Right renal pelvis (tissue), 4 donors: ENCODE measurements around the gene NOM1. TPM values are rescaled to one million over a fixed set of nuclear protein-coding genes. Genes with fewer than 3 reads are reported as not detected.

ENCODE experiments used
- DNase-seq, 4 donors: peaks; one replicate each; pipeline ENCODE4 v3.0.0-alpha.2; 2013; ENCODE audit warnings: low read depth in 4 of 4, low spot score in 3 of 4, missing footprints in 1 of 4
- polyA plus RNA-seq, 4 donors: library from polyadenylated mRNA; unstranded; fragments of 120-200 nt; gene quantifications; one replicate each; pipeline ENCODE4 v1.2.1, GENCODE V29; 2013; ENCODE audit not compliant: insufficient read length in 4 of 4

The NOM1 gene
- polyA plus RNA-seq, 4 donors: 14.8 to 19.8 (median 17.1) TPM

DNA sequence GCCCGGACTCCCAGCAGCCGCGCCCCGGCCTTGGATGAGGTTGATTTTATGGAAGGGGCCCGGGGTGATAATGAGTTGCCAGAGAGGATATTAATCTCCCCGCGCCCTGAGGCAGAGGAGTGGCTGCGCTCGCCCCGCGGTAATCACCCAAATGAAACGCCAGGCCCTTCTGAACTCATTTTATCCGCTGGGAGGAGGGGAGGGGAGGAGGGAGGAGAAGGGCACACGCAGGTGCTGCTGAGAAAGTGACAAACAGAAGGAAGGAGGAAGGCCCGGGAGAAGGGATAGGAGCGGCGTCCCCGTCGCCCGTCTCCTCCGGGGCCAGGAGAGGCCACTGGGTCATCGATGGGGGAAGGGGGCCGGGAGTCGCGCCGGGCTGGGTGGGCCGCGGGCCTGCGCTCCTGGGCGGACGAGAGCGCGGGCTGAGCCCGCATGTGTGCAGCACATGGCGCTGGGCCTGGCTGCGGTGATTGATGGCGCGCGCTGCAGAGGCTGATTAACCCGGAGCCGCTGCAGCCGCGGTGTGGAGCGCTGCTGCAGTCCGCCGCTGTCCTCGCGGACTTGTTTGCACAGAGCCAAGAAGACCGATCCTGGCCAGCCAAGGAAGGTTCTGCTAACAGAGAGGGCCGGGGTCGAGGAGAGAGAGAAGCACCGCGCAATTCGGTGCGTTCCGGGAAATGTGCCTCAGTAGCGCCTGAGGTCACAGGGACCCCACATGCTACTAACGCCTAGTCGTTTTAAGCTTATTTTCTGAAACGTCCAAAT, 54.4 kb downstream of the NOM1 start:
- DNase-seq: no peak

DNA sequence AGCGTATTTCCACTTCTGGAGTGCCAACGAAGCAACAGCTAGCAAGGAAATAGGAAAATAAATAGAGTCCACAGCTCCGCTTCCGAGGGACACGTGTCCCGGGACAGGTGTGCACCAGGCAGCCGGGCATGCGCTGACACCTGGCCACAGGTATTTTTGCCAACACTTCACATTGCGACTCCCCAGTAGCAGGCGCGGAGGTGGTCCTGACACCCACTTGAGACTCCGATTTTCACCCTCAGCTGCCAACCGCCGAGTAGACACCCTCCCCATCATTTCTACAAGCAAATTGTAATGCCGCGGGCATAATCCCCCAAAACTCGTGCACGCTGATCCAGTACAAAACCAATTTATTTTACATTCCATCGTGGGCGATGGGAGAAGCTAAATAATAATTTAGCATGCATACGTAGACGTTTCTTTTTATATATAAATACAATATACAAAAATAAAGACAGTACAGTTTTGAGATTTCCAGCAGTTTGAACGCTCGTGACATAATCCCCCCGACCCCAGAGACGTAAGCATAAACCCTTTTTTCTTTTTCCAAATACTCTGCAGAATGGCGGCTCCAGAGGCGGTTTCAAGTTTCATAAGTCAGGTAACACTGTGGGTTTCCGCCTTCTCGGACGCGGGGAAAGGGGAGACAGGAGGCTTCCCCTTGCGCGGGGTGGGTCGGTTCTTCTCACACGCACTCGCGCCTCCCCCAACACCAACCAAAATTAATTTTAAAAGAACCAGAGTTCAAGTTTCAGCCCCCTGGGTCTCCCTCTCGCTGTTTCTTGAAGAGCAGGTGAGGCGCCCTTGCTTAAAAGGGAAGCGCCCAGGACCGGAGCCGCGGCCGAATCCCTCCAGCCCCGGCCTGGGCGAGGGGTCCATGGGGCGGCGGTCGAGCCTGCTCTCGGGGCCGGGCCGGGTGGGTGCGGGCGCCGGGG, 55.3 kb downstream of the NOM1 start:
- DNase-seq: no peak

DNA sequence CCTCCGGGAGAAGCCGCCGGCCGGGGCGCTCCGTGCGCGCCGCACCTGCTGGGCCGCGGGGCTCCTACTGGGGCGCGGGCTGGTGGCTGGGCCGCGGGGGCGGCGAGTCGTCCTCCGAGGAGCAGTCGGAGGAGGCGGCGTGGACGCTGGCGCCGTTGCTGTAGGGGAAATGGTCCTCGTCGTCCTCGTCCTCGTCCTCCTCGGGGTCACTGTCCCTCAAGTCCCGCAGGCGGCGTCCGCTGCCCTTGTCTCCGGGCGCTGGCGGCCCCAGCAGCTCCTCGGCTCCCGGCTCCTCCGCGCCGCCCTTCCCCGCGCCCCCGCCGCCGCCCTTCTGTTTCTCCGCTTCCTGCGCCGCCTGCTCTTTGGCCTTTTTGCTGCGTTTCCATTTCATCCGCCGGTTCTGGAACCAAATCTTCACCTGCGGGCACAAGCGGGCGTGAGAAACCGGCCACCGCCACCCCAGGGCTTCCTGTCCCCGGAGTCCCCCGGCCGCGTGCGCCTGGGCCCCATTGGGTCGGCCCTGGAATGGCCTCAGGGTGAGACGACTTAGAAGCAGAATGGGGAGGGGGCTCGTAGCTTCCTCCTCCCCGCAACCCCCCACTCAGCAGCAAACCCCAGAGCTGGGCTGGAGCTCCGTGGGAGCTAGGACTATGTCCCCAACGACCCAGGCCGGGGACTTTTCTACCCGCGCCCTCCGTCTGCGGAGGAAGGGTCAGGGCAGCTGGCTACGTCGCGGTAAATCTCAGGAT, 56.1 kb downstream of the NOM1 start:
- DNase-seq: no peak

DNA sequence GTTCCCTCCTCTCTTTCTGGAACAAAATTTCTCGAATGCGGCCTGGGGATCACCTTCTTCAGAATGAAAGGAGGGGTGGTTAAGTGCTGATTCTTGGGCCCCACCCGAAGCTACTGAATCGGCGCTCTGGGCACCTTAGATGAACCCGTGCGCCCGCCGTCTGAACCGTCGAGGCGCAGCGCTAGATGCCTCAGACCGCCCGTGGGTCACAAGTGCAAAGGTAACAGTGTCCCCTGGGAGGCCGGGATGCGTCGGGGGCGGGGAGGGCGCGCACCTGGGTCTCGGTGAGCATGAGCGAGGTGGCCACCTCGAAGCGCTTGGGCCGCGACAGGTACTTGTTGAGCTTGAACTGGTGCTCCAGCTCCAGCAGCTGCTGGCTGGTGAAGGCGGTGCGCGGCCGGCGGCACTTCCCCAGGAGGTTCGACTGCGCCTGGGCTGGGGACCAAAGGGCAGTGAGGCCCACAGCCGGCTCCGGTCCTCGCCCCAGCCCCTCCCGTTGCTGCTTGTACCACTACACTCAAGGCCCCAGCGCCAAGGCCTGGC, 56.8 kb downstream of the NOM1 start:
- no peak for DNase-seq

DNA sequence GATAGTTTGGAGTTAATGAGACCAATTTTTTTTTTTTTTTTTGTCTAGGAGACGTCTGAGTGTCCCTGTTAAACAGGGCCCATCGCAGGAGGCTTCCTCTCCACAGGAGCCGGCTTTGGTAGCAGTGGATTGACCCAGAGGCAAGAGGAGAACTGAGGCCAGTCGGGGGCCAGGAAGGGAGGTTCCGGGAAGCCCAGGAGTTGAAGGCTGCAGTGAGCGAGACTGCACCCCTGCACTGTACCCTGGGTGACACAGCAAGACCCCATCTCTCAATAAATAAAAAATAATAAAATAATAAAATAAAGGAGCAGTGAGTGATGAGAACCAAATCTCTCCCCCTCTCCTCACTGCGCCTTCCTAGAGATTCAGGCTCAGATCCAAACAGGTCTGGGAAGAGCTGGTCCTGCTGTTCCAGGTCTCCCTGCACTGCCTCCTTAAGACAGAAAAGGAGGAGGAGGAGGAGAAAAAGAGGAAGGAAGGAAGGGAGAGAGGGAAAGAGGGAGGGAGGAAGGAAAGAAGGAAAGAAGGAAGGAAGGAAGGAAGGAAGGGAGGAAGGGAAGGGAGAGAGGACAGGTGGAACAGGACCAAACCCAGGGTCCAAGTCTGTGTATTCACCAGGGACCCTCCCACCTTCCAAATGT, 57.4 kb downstream of the NOM1 start:
- no peak for DNase-seq

DNA sequence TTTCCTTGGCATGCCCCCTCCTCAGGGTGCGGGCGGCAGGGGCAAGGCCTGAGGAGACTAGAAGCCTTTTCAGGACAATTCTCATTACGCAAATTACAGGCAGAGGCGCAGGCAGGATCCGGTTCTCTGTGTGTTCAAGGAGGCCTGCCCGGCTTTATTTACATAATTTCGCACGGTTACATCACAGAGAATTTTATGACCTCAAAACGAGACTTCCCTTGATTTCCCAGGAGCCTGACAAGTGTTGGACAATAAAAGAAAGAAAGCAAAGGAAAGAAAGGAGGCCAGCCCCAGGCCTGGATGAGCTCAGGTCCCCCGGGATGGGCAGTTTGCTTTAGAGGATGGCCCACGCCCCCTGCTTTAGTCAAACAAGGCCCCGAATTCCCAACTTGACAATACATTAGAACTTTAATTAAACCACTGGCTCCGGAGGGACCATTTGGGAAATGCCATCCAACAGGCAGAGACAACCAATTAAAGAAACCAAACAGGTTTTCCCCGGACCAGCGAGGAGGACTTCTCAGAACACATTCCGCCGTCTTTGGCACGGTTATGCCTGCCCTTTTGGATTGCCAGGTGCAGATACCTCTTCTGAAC, 58.1 kb downstream of the NOM1 start:
- DNase-seq: no peak

DNA sequence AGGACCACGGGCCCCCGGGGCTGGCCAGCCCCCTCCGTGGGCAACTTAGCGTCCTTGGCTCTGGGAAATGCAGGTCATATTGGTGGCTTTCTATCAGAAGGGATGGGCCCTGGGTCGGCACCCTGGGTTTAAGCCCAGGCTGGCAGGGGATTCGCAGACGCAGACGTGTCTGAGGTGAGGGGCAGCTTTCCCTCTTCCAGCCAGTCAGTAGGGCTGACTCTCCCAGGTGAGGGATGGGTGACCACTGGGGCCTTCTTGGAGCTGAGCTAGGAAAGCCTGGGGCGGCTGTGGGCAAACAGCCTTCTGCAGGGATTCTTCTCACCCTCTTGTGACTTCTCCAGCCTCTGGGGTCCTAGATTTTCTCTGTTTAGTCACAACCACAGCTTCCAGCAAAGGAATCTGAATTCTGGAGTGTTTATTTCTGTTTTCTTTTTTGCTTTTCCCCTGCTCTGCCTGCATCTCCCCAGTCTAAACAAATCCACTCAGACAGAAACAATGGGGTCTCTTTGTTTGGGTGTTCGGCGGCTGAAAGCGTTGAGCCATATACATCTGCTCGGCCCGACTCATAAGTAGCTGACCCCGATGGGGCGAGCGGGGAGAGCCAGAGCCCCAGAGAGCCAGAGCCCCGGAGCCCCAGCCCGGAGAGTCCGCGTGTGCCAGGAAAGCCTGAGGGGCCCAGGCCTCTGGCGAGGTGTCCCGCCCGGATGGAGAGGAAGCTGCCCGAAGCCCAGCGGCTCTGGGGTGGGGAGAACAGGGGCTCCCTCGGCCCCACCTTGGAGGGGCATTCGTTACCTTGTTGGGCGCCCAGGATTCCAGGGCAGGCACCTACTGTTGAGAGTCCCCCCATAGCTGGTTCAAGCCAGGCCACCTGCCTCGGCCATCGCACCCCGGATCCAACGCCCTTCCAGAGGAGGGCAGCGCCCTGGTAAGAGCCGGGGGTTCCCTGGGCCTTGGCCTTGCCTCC, 59.0 kb downstream of the NOM1 start:
- DNase-seq: no peak

DNA sequence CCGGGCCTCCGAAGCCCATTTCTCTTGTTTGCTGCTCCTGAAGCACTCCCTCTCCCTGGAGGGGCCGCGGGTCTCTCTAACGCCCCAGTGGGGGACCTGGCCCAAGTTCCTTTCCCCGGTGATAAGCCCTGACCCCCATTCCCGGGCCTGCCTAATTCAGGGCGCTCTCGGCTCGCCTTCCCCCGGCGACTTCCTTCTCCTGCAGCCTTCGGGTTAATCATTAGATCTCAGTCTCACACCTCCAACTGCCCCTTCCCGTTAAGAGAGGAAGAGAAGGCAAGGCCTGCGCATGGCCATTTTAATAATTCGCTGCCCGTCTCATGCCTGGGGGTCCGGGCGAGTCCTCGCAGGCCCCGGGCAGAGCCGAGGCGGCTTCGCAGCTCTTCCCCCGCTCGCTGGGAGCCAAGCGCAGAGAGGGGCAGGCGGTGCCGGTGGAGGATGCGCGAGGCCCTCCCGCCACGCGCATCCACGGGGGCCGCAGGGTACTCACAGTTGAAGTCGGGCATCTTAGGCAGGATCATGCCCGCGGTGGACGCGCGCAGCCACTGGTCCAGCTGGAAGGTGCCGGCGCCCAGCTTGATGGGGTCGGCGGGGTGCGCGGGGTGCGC, 59.8 kb downstream of the NOM1 start:
- no peak for DNase-seq

DNA sequence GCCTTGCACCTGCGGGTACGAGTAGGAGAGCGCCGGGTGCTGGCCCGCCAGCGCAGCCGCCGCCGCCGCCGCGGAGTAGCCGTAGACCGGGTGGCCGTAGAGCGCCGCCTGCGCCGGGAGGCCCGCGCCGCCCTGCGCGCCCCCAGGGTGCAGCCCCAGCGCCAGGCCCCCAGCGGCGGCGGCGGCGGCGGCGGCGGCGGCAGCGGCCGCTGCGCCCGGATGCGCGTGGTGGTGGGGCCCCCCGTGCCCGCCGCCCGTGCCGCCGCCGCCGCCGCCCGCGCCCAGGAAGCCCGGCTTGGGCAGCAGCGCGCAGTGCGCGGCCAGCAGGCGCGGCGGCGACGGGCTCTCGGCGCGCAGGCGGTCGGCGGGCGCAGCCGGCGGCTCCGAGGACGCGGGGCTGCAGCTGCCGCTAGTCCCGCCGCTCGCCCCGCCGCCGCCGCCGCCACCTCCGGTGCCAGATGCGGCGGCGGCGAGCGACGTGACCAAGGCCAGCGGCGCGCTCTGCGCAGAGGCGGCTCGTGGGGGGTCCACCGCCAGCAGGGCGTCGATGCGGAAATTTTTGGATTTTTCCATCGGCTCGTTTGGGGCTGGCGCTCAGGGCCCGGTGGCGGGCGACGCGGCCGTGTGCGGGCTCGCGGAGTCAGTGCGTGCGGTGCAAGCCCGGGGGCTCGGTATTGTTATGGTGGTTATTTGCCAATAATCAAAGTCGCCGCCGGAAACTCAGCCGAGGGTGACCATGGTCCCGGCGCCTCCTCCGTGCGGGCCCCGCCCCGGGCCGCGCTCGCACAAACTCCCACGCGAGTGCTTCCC, 60.5 kb downstream of the NOM1 start:
- DNase-seq: no peak

DNA sequence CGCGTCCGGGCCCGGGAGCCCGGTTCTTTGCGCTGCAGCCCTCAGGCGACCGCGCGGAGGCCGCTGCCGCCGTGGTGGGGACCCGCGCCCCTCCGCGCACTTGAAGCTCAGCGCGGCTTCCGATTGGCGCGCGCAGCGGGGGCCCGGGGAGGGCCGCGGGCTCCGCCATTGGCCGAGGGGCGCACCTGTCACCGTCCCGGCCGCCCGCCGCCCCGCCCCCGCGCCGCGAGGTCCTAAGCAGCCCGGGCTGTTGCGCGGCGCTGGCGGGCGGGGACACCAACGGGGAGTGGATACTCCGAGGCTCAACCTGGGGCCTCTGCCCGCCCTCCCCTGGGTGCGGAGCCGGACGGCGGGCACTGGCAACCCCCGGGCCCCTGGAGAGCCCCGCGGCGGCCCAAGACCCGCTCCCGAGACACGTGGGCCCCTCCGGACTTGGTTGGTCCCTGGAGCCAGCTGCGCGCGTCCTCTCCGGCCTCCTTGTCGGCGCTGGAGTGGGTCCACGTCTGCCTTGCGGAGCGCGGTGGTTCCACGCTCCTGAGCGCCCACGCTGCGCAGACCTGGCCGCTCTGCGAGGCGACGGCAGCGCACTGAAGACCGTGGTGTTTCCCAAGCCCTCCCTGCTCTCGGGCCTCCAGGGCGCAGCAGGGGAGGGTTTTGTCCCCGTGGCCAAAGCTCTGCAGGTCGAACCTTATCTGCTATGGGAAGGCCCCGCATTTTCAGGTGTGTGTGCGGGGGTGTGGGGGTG, 61.2 kb downstream of the NOM1 start, which contains the start of gene MNX1:
Gene MNX1, minus strand, starts transcription at position 76 of the 745 bp plus-strand sequence. CDS start 313 bp downstream, outside the sequence.
- peak in 1 of 4 donors; percentile 36 for DNase-seq

DNA sequence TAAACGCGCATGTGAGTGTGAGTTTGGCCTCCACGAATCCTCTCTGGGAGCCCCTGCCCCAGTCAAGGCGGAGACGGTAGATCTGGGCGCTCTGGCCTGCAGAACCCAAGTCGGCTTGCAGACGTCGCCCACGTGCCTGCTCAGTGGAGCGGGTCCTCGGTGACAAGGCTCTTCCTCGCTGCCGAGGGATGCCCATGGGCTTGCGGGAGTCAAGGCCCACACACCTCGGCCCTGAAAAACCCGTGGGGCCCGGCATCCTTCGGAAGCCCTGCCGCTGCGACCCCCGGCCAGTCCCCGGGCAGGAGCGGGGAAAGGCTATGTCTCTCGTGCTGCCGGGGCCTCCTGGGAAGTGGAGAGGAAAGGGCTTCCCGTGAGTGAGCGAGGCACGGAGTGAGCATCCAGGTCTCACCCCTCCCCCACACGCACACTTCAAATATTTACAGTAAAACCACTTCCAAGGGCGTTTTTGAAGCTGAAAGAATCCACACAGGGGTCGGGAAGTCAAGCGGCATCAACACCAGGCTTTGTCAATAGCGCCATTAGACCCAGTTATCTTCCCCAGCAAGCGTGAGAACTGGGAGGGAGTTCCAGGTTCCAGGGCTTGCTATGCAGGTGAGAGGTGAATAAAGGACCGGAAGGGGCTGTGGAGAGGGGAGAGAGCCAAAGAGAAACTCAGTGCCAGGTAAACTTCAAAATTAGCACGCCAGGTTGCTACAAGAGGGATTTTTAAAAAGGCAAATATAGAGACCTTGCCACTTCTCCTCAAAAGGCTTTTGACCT, 62.0 kb downstream of the NOM1 start:
- no peak for DNase-seq

DNA sequence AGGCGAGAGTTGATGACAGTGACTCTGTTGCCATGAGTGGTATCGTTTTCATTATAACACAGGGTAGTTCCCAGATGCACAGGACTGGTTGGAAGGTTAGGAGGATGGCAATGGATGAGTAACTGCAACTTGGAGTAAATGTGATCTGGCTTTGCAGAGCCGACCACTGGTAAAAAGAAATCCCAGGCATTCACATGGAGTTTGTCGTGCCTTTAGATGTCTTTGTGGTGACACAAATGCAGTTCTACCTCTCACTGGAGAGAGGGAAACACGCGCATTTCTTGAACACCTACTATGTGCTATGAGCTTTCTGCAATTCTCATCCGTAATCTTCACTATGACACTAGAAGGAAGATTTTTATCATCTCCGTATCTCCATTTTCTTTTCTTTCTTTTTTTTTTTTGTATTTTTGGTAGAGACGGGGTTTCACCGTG, 62.6 kb downstream of the NOM1 start:
- DNase-seq: no peak

DNA sequence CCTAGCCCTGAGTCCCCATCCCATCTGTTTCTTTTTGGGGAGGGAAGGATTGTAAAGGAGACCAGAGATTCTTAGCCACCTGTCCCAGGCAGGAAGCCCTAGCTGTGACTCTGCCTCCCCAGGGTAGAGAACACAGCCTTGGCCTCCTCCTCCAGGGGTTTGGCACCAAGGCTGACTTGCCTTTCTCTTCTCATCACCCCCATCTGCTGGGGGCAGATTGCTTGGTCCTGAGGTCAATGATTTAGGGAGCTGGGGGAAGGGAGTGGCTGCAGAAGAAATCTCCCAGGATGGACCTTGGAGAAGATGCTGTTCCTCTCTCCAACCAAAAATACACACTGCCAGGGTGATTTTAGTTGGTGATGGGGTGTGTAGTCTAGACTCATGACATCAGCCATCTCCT, 63.6 kb downstream of the NOM1 start:
- DNase-seq: no peak

DNA sequence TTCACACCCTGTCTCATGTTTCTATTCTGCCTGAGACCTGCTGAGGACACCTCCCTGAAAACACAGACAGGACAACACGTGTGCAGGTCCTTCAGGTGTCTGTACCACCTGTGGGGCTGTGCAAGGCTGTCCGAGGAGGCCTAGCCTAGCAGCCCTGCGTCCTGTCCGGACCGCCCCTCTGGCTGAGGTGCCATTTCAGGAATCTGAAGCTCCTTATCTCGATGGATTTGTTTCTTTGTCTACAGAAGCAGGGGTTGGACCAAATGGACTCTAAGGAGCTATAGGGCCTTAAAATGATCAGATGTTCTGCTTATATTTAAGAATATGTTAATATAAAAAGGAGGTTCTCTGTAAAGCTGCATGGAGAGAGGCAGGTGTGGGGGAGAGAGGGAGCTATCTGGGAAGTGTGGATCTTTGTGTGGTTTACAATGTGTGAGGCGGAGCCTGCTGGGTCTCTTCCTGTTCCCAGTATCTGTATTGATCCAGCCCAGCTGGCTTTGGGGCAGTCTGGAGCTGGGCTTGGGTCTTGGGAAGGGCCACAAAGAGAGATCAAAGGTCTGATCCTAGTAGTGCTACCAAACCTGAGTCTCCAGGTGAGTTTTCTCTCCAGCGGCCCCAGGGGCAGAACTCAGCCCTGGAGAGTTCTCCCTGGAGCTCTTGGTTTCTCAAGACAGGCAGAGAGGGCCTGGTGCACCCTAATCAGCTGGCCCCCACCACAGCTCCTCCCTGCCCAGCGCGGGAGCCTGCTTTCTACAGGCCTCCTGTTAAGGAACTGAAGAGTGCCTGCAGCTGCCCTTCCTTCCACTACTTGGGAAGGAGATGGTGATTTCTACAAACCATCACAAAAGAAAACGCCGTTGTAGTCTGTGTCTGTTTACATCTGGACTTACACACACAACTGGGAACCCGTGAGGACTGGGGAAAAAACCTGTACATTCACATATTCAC, 64.4 kb downstream of the NOM1 start:
- DNase-seq: no peak
